PC-9 (cell line): Measurements from ENCODE around the gene DGKZ. TPM values are rescaled to one million over a fixed set of nuclear protein-coding genes. Genes with fewer than 3 reads are reported as not detected.

ENCODE experiments used
- BruUV-seq: library from RNA; stranded (reverse); fragments of 400-500 nt; replicated peaks from 2 replicates; lab custom pipeline; 2021; lab: Mats Ljungman, UMichigan
- CTCF ChIA-PET: fragments of 300-600 bp; sonication (Branson Sonifier 250); formaldehyde crosslinking; loops from one replicate; lab custom pipeline; 2022; ENCODE audit warnings: antibody characterized with exemption; lab: Charles Lee
- POLR2A ChIA-PET: fragments of 300-600 bp; sonication (Branson Sonifier 250); formaldehyde crosslinking; loops from one replicate; lab custom pipeline; 2022; ENCODE audit warnings: antibody characterized with exemption; ENCODE audit not compliant: unreplicated experiment; lab: Charles Lee
- DNase-seq, 2 experiments: peaks; one replicate each; pipeline versions ENCODE4 v3.0.0 to v3.0.0-alpha.2; 2015 to 2022; ENCODE audit warnings: mixed read lengths in 1 of 2
- H2AFZ ChIP-seq: fragments of 200-600 bp; sonication (generic); 2 replicates; pipeline ENCODE4 v1.8.1; 2017; ENCODE audit warnings: antibody characterized with exemption
- H3F3A ChIP-seq: fragments of 200-600 bp; sonication (generic); 2 replicates; pipeline ENCODE4 v1.8.1; 2017; ENCODE audit warnings: antibody characterized with exemption, mild to moderate bottlenecking, low read depth; ENCODE audit not compliant: insufficient read depth
- H3K27ac ChIP-seq: fragments of 200-600 bp; sonication (generic); 2 replicates; pipeline ENCODE4 v1.6.1; 2016; ENCODE audit warnings: mixed run types
- H3K27me3 ChIP-seq: fragments of 200-600 bp; sonication (generic); 2 replicates; pipeline ENCODE4 v1.6.1; 2016; ENCODE audit warnings: low read depth, mixed run types; ENCODE audit not compliant: insufficient read depth
- H3K36me3 ChIP-seq: fragments of 200-600 bp; sonication (generic); 2 replicates; pipeline ENCODE4 v1.6.1; 2016; ENCODE audit warnings: low read depth, mixed run types
- H3K4me1 ChIP-seq: fragments of 200-600 bp; sonication (generic); replicated peaks from 2 replicates; pipeline ENCODE4 v1.6.1; 2016; ENCODE audit warnings: mixed run types; ENCODE audit not compliant: insufficient read depth
- H3K4me2 ChIP-seq: fragments of 200-600 bp; sonication (generic); 2 replicates; pipeline ENCODE4 v1.6.1; 2017; ENCODE audit warnings: mixed run types
- H3K4me3 ChIP-seq: fragments of 200-600 bp; sonication (generic); 2 replicates; pipeline ENCODE4 v1.6.1; 2016; ENCODE audit warnings: mixed run types
- H3K79me2 ChIP-seq: fragments of 200-600 bp; sonication (generic); 2 replicates; pipeline ENCODE4 v1.6.1; 2017; ENCODE audit warnings: low read depth, mixed run types
- H3K9me2 ChIP-seq: fragments of 200-600 bp; sonication (generic); 2 replicates; pipeline ENCODE4 v1.8.1; 2017; ENCODE audit warnings: mild to moderate bottlenecking; ENCODE audit not compliant: insufficient read depth
- H3K9me3 ChIP-seq: fragments of 200-600 bp; sonication (generic); 2 replicates; pipeline ENCODE4 v1.8.1; 2016; ENCODE audit warnings: low read depth; ENCODE audit not compliant: insufficient read depth
- H4K20me1 ChIP-seq: fragments of 200-600 bp; sonication (generic); 2 replicates; pipeline ENCODE4 v1.8.1; 2017; ENCODE audit not compliant: insufficient read depth
- CTCF ChIP-seq: fragments of 200-600 bp; sonication (generic); conservative IDR thresholded peaks from 2 replicates; pipeline ENCODE4 v1.6.1; 2017; ENCODE audit warnings: mixed run types, antibody characterized with exemption, mild to moderate bottlenecking, moderate library complexity
- EZH2 ChIP-seq: fragments of 200-600 bp; sonication (generic); IDR thresholded peaks from 2 replicates; pipeline ENCODE4 v1.8.0; 2017; ENCODE audit warnings: antibody characterized with exemption, low read depth
- intact Hi-C: fragments of 100-400 bp; cut with micrococcal nuclease; formaldehyde crosslinking; loops from one replicate; pipeline ENCODE4 v1.10.0; 2022; ENCODE audit not compliant: unreplicated experiment
- total RNA-seq: library from RNA; stranded (reverse); gene quantifications from 2 replicates; pipeline ENCODE4 v1.2.3, GENCODE V29; 2021

Gene DGKZ
- total RNA-seq, 1 experiment from 2014 or later: 49.3 TPM

DNA sequence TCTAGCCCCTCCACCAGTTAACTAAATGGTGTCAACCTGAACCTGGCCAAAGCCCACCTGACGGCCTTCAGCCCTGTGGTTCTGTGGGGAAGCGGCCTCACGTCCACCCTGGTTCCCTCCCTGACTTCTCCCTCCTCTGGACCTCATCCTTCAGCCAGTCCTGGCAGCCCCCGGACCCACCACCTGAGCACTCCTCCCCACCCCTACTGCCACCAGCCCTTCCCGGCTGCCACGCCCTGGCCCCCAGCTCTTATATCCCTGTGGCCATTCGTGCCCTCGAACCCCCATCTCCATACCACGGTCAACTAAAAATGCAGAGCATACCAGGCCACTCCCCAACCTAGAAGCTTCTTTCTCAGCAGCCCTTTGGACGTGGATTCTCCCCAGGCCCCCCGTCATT, 30.0 kb downstream of the DGKZ start:
- BruUV-seq: no TSS peak
- Histone ChIP-seq H4K20me1 (no peaks in the 10 kb centered on the region), H3K9me2 (no peaks in the 10 kb centered on the region), H3K27me3 (no peaks in the 10 kb centered on the region), H3K36me3 (no peaks in the 10 kb centered on the region), H2AFZ (no peak overlapping the region), H3K27ac (no peak overlapping the region), H3K79me2 (no peaks in the 10 kb centered on the region), H3K9me3 (no peaks in the 10 kb centered on the region), H3F3A (peaks cover 42% of the 10 kb centered on the region), H3K4me3 (no peak overlapping the region), H3K4me1 (peaks cover 4% of the 10 kb centered on the region; the same call in 1 of the 2 replicates), H3K4me2 (no peak overlapping the region)
- CTCF ChIA-PET: no interaction called here
- DNase-seq: no peak
- TF ChIP-seq CTCF (no peak), EZH2 (no peak)
- POLR2A ChIA-PET: no interaction called here
- intact Hi-C loops: no loop called here

DNA sequence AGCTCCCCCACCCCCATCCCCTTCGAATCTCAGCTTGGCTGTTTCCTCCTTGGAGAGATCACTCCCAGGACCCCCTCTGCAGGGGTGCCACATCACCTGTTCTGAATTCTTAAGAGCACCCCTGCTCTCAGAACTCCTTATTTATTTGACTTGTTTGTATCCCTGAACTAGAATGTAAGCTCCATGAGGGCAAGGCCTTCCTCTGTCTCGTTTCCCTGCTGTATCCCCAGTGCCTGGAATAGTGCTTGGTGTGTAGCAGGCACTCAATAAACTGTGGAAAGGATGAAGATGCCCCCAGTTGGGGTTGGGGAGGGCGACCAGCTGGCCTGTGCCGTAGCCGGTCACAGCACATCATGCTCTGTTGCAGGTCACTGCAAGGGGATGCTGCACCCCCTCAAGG, 30.6 kb downstream of the DGKZ start:
- no peaks in the 10 kb centered on the region for H3K9me2 ChIP-seq
- POLR2A ChIA-PET: no interaction called here

GRCh38 chr11:46378296-46378695, 31.0 kb downstream of the DGKZ start:
- no TSS peak for BruUV-seq
- no peak for TF ChIP-seq CTCF
- CTCF ChIA-PET: interaction anchor here (0.5 to 0.6 kb wide), 2 partner anchors 20 to 296 kb away, joined by 3 read pairs; no protein-coding TSS in a partner anchor

More for the DNA sequence above, 30.6 kb downstream of the DGKZ start:
- TF ChIP-seq CTCF (no peak), EZH2 (no peak)
- H3K9me3 ChIP-seq: no peaks in the 10 kb centered on the region
- DNase-seq: no peak
- no peaks in the 10 kb centered on the region for H3K36me3 ChIP-seq
- CTCF ChIA-PET: no interaction called here
- H3F3A ChIP-seq: peaks cover 46% of the 10 kb centered on the region
- no peaks in the 10 kb centered on the region for H4K20me1 ChIP-seq
- H3K27ac ChIP-seq: no peak overlapping the region
- H3K4me1 ChIP-seq: peaks cover 9% of the 10 kb centered on the region; the same call in 1 of the 2 replicates
- BruUV-seq: no TSS peak
- H3K4me3 ChIP-seq: no peak overlapping the region
- H3K27me3 ChIP-seq: no peaks in the 10 kb centered on the region
- H3K79me2 ChIP-seq: no peaks in the 10 kb centered on the region
- no peak overlapping the region for H3K4me2 ChIP-seq
- no peak overlapping the region for H2AFZ ChIP-seq
- intact Hi-C loops: no loop called here

More at GRCh38 chr11:46378296-46378695, 31.0 kb downstream of the DGKZ start:
- H3K4me2 ChIP-seq: no peak overlapping the region
- H4K20me1 ChIP-seq: no peaks in the 10 kb centered on the region
- no peak overlapping the region for H3K4me3 ChIP-seq
- POLR2A ChIA-PET: no interaction called here
- H3K4me1 ChIP-seq: peaks cover 12% of the 10 kb centered on the region; the same call in 1 of the 2 replicates
- no peaks in the 10 kb centered on the region for H3K27me3 ChIP-seq
- no peaks in the 10 kb centered on the region for H3K36me3 ChIP-seq
- H3F3A ChIP-seq: peaks cover 46% of the 10 kb centered on the region
- no peaks in the 10 kb centered on the region for H3K9me2 ChIP-seq
- intact Hi-C loops: no loop called here
- no peaks in the 10 kb centered on the region for H3K79me2 ChIP-seq
- H3K9me3 ChIP-seq: no peaks in the 10 kb centered on the region
- no peak overlapping the region for H3K27ac ChIP-seq
- no peak for DNase-seq
- H2AFZ ChIP-seq: no peak overlapping the region
